HG03196 (cell line): Measurements from ENCODE around the gene WNK2.

Source experiments
- ATAC-seq: cut with Tn5 transposase; IDR thresholded peaks from one replicate; pipeline ENCODE4 v1.9.1; 2021; ENCODE audit not compliant: unreplicated experiment

WNK2 gene

GRCh38 chr9:93161786-93162562 lies 22.0 kb upstream of the WNK2 start:
- no peak for ATAC-seq

DNA sequence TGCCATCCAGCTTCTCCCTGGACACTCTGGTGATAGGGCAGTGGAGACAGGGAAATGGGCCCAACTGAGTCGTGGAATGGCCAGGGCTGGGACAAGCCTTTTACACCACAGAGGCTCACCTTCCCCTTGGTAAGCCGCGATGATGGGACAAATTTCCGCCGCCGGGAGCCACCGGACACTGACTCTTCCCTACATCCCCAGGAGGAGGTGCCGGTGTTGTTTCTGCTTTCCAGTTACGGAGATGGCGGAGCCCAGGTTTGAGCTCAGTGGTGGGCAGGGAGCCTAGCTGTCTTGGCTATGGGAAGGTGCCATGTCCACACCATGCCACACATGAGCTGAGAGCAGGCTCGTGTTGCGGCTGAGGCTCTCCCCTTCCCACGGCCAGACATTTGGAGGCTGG lies 19.9 kb upstream of the WNK2 start:
- ATAC-seq: no peak

GRCh38 chr9:93166699-93167098 lies 17.2 kb upstream of the WNK2 start:
- no peak for ATAC-seq

- ATAC-seq: no peak
Observed at GRCh38 chr9:93167185-93167584, 16.8 kb upstream of the WNK2 start.

GRCh38 chr9:93167838-93168237 lies 16.1 kb upstream of the WNK2 start:
- ATAC-seq: no peak

DNA sequence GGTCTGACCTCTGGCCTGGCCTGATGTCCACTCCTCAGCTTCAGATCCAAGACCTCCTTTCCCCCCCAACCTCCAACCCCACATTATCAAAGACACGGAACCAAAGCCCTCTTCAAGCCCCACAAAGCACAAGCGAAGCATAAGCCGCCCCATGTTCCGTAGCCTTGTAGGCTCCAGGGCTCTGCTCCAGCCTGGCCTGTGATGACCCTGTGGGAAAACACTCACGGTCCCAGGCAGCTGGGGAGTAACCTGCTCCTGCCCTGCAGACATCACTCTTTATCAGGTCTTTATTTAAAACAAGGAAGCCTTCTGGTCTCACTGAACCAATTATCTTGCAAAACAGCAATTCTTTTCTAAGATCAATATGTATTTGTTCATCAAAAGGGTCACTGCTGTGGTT lies 15.4 kb upstream of the WNK2 start:
- ATAC-seq: no peak

DNA sequence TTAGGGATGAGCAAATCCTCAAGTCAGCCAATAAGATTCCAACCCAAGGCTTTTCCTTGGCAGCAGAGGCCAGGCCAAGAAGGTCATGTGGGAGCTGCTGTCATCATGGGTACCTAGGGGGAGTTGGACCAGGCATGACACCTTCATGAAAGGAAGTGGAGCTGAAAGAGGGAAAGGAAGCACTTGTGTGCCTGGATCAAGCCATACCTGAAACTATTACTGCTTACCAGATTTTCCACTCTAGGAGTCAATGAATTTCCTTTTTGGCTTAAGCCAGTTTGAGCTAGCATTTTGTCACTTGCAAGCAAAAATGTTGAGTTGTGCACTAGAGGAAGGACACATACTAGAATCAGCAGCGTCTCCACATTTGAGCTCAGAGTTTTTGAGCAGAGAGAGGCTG lies 14.5 kb upstream of the WNK2 start:
- ATAC-seq: no peak

DNA sequence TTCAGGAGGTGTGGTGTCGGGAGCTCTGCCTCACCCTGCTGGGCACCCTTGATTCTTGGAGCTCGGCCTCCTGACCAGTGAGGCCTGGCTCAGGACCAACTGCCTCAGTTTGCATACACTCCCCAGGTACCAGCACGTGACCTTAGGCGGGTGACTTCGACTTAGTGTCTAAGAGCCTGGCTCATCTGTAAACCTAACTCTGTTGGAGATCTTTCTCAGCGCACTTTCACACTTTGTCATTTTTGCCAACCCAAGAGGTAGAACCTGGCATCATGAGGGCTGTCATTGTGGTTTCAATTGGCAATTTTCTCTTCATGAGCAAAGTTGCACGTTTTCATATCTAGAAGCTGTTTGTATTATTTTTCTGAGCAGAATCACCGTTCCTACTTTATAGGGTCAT lies 13.4 kb upstream of the WNK2 start:
- no peak for ATAC-seq

GRCh38 chr9:93171261-93171990 lies 12.5 kb upstream of the WNK2 start:
- no peak for ATAC-seq

GRCh38 chr9:93172666-93173364 lies 11.1 kb upstream of the WNK2 start:
- no peak for ATAC-seq

- no peak for ATAC-seq
Observed at GRCh38 chr9:93173365-93174051, 10.4 kb upstream of the WNK2 start.

DNA sequence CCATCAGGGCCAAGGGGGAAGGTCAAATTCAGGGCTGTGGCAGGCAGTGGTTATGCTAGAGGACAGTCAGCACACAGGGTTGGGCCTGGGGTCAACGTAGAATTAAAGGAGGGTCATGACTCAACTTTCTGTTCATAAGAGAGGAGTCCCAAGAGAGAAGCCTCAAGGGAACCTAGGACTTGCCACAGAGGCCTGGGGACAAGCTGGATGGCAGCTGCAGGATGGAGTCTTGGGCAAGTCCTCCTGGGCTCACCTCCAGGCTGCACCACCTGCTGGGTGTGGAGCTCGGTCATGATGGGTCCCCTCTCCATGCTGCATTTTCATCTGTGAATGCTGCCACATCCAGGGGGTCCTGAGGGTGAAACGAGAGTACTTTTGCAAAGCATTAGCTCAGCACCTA lies 9.0 kb upstream of the WNK2 start:
- ATAC-seq: no peak

GRCh38 chr9:93177676-93178075 lies 6.3 kb upstream of the WNK2 start:
- ATAC-seq: no peak

DNA sequence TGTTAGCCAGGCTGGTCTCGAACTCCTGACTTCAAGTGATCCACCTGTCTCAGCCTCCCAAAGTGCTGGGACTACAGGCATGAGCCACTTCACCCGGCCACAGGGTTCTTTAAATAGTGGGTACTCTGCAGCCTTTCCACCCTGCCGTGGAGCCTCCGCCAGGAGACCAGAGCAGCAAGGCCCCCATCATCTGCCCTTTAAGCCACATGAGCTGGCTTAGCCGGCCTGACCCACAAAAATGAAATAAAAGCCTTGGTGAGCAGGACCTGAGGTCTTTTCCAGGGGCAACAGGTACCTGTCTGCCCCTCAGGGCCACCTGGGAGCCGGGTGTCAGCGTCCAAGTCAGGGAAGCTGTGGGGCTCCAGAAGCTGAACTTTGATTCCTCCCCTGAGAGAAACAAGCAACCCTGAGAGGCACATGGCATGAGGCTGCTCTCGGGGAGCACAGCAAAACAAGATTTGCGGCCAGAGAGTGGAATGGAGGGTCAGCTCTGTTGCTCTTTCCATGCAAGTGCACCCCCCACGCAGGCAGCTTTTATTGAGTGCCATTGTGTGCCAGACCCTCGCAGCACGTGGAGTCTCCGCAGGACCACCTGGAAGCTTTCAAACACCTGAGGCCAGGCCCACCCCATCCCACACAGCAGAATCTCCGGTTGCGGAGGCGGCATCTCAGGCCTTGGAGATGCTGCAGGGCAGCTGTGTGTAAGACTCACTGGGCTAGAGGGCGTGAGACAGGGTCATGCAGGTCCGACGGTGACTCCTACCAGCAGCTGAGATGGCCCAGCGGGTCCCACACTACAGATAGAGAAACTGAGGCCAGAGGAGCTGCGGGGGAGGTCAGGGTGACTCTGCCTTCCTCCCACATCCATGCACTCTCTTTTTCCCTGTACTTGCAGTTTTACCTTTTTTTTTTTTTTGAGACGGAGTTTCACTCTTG lies 4.8 kb upstream of the WNK2 start:
- no peak for ATAC-seq

- no peak for ATAC-seq
Observed at GRCh38 chr9:93180938-93181337, 3.0 kb upstream of the WNK2 start.

- no peak for ATAC-seq
Observed at GRCh38 chr9:93181672-93182435, 2.1 kb upstream of the WNK2 start.

GRCh38 chr9:93182572-93182971 lies 1.4 kb upstream of the WNK2 start:
- ATAC-seq: no peak

GRCh38 chr9:93183131-93183662 lies 742 bp upstream of the WNK2 start:
- ATAC-seq: no peak
